Measurements from ENCODE around the gene MEPCE. TPM values are rescaled to one million over a fixed set of nuclear protein-coding genes. Genes with fewer than 3 reads are reported as not detected.

Gene MEPCE
- total and polyA plus RNA-seq, 2 experiments from 2014 or later: 10.0 to 32.6 TPM

GRCh38 chr7:100483090-100483721 is 53.6 kb downstream of the MEPCE start:
- ATAC-seq: peak; percentile 61
- Mint-ChIP-seq H3K9me3 (no peaks in the 10 kb centered on the region; the same call in 1 of the 3 replicates), H3K4me1 (peaks cover 31% of the 10 kb centered on the region), H3K36me3 (ENCODE audit: low read depth) (no peaks in the 10 kb centered on the region; the same call in 2 of the 3 replicates), H3K4me3 (peak overlapping the region; percentile 83), H3K27me3 (ENCODE audit: insufficient read depth, low read depth, poor library complexity) (peaks cover 20% of the 10 kb centered on the region), H3K27ac (no peak overlapping the region)
- no peaks in the 10 kb centered on the region for H3K36me3 ChIP-seq (ENCODE audit: insufficient read depth)
- peak overlapping the region; percentile 89 for H3K4me3 ChIP-seq
- peaks cover 2% of the 10 kb centered on the region; the same call in 1 of the 2 replicates for H3F3A ChIP-seq (replicated peaks; ENCODE audit: low read depth)
- peak overlapping the region; percentile 91 for H3K4me2 ChIP-seq
- H4K20me1 ChIP-seq (replicated peaks; ENCODE audit: insufficient read depth): no peaks in the 10 kb centered on the region
- peak; percentile 85 for DNase-seq (ENCODE audit: low spot score)
- H3K27me3 ChIP-seq (ENCODE audit: insufficient read depth): no peaks in the 10 kb centered on the region
- no peaks in the 10 kb centered on the region for H3K79me2 ChIP-seq (replicated peaks; ENCODE audit: insufficient read depth)
- TF ChIP-seq POLR2AphosphoS5 (IDR thresholded peaks at IDR 0.05; ENCODE audit: low read depth): no peak
- TF ChIP-seq, protein P1, sequence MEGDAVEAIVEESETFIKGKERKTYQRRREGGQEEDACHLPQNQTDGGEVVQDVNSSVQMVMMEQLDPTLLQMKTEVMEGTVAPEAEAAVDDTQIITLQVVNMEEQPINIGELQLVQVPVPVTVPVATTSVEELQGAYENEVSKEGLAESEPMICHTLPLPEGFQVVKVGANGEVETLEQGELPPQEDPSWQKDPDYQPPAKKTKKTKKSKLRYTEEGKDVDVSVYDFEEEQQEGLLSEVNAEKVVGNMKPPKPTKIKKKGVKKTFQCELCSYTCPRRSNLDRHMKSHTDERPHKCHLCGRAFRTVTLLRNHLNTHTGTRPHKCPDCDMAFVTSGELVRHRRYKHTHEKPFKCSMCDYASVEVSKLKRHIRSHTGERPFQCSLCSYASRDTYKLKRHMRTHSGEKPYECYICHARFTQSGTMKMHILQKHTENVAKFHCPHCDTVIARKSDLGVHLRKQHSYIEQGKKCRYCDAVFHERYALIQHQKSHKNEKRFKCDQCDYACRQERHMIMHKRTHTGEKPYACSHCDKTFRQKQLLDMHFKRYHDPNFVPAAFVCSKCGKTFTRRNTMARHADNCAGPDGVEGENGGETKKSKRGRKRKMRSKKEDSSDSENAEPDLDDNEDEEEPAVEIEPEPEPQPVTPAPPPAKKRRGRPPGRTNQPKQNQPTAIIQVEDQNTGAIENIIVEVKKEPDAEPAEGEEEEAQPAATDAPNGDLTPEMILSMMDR (conservative IDR thresholded peaks at IDR 0.05; ENCODE audit: low read depth in 2 of 2): peak; percentile 45 to 63
- no peak for TF ChIP-seq EZH2phosphoT487 (IDR thresholded peaks at IDR 0.05; ENCODE audit: unreplicated experiment)
- TF ChIP-seq CREB1 (CRISPR knock-in tag; IDR thresholded peaks at IDR 0.05; ENCODE audit: low read depth): peak; percentile 81
- H3K4me1 ChIP-seq (ENCODE audit: insufficient read depth): peaks cover 23% of the 10 kb centered on the region; the same call in 1 of the 2 replicates
- H3K27ac ChIP-seq (ENCODE audit: low read depth): no peak overlapping the region
- H3K9me2 ChIP-seq (ENCODE audit: insufficient read depth): no peaks in the 10 kb centered on the region
- H2AFZ ChIP-seq: peak overlapping the region; percentile 97

Other genes starting within 250 kb of the MEPCE start
- gene PVRIG, start 209.9 kb upstream of the MEPCE start, total RNA-seq (2014; rRNA removed; shearing (Covaris generic)): not detected in 2 replicates
- gene PVRIG, start 209.9 kb upstream of the MEPCE start, polyA plus RNA-seq (2016; fragmentation: Nextera tagmentation; extraction: Ambion mirVana): 1.1 TPM in 1 of 2 replicates, not detected in the other
- not detected in 2 replicates for gene SPDYE3, start 122.1 kb upstream of the MEPCE start, total RNA-seq (2014; rRNA removed; shearing (Covaris generic))
- 3.6 and 4.1 TPM in 2 replicates for gene SPDYE3, start 122.1 kb upstream of the MEPCE start, polyA plus RNA-seq (2016; fragmentation: Nextera tagmentation; extraction: Ambion mirVana)
- 21.6 and 43.0 TPM in 2 replicates for gene PILRB, start 71.7 kb upstream of the MEPCE start, total RNA-seq (2014; rRNA removed; shearing (Covaris generic))
- gene PILRB, start 71.7 kb upstream of the MEPCE start, polyA plus RNA-seq (2016; fragmentation: Nextera tagmentation; extraction: Ambion mirVana): 25.3 and 25.5 TPM in 2 replicates
- gene PILRA, start 56.3 kb upstream of the MEPCE start, total RNA-seq (2014; rRNA removed; shearing (Covaris generic)): 0.38 and 2.6 TPM in 2 replicates
- gene PILRA, start 56.3 kb upstream of the MEPCE start, polyA plus RNA-seq (2016; fragmentation: Nextera tagmentation; extraction: Ambion mirVana): 5.3 and 5.9 TPM in 2 replicates
- gene ZCWPW1, start 1.1 kb upstream of the MEPCE start, total RNA-seq (2014; rRNA removed; shearing (Covaris generic)): 0.59 and 1.0 TPM in 2 replicates
- gene ZCWPW1, start 1.1 kb upstream of the MEPCE start, polyA plus RNA-seq (2016; fragmentation: Nextera tagmentation; extraction: Ambion mirVana): 2.7 and 4.3 TPM in 2 replicates
- gene PPP1R35, start 6.7 kb downstream of the MEPCE start, total RNA-seq (2014; rRNA removed; shearing (Covaris generic)): 47.8 and 58.9 TPM in 2 replicates
- 89.3 and 106 TPM in 2 replicates for gene PPP1R35, start 6.7 kb downstream of the MEPCE start, polyA plus RNA-seq (2016; fragmentation: Nextera tagmentation; extraction: Ambion mirVana)
- 0.52 TPM in 1 of 2 replicates, not detected in the other for gene SPACDR, start 34.4 kb downstream of the MEPCE start, total RNA-seq (2014; rRNA removed; shearing (Covaris generic))
- 0.42 TPM in 1 of 2 replicates, not detected in the other for gene SPACDR, start 34.4 kb downstream of the MEPCE start, polyA plus RNA-seq (2016; fragmentation: Nextera tagmentation; extraction: Ambion mirVana)
- gene TSC22D4, start 49.4 kb downstream of the MEPCE start, total RNA-seq (2014; rRNA removed; shearing (Covaris generic)): 22.6 and 24.9 TPM in 2 replicates
- gene TSC22D4, start 49.4 kb downstream of the MEPCE start, polyA plus RNA-seq (2016; fragmentation: Nextera tagmentation; extraction: Ambion mirVana): 14.6 and 16.4 TPM in 2 replicates
- gene NYAP1, start 54.1 kb downstream of the MEPCE start, total RNA-seq (2014; rRNA removed; shearing (Covaris generic)): 2.3 and 4.9 TPM in 2 replicates
- gene NYAP1, start 54.1 kb downstream of the MEPCE start, polyA plus RNA-seq (2016; fragmentation: Nextera tagmentation; extraction: Ambion mirVana): 0.19 and 0.49 TPM in 2 replicates
- gene AGFG2, start 109.4 kb downstream of the MEPCE start, total RNA-seq (2014; rRNA removed; shearing (Covaris generic)): 2.4 and 8.9 TPM in 2 replicates
- 2.2 and 2.3 TPM in 2 replicates for gene AGFG2, start 109.4 kb downstream of the MEPCE start, polyA plus RNA-seq (2016; fragmentation: Nextera tagmentation; extraction: Ambion mirVana)
- gene SAP25, start 144.1 kb downstream of the MEPCE start, total RNA-seq (2014; rRNA removed; shearing (Covaris generic)): 2.0 and 4.1 TPM in 2 replicates
- gene SAP25, start 144.1 kb downstream of the MEPCE start, polyA plus RNA-seq (2016; fragmentation: Nextera tagmentation; extraction: Ambion mirVana): 3.8 and 3.9 TPM in 2 replicates
- 51.0 and 51.5 TPM in 2 replicates for gene LRCH4, start 156.3 kb downstream of the MEPCE start, total RNA-seq (2014; rRNA removed; shearing (Covaris generic))
- gene LRCH4, start 156.3 kb downstream of the MEPCE start, polyA plus RNA-seq (2016; fragmentation: Nextera tagmentation; extraction: Ambion mirVana): 21.4 and 21.8 TPM in 2 replicates
- 0.70 and 2.4 TPM in 2 replicates for gene FBXO24, start 156.5 kb downstream of the MEPCE start, total RNA-seq (2014; rRNA removed; shearing (Covaris generic))
- 0.82 and 2.1 TPM in 2 replicates for gene FBXO24, start 156.5 kb downstream of the MEPCE start, polyA plus RNA-seq (2016; fragmentation: Nextera tagmentation; extraction: Ambion mirVana)
- 33.3 and 45.5 TPM in 2 replicates for gene PCOLCE, start 172.5 kb downstream of the MEPCE start, total RNA-seq (2014; rRNA removed; shearing (Covaris generic))
- 70.4 and 81.2 TPM in 2 replicates for gene PCOLCE, start 172.5 kb downstream of the MEPCE start, polyA plus RNA-seq (2016; fragmentation: Nextera tagmentation; extraction: Ambion mirVana)
- gene MOSPD3, start 182.7 kb downstream of the MEPCE start, total RNA-seq (2014; rRNA removed; shearing (Covaris generic)): 15.1 and 15.3 TPM in 2 replicates
- gene MOSPD3, start 182.7 kb downstream of the MEPCE start, polyA plus RNA-seq (2016; fragmentation: Nextera tagmentation; extraction: Ambion mirVana): 18.6 and 23.5 TPM in 2 replicates
- 4.2 and 5.6 TPM in 2 replicates for gene TFR2, start 211.7 kb downstream of the MEPCE start, total RNA-seq (2014; rRNA removed; shearing (Covaris generic))
- gene TFR2, start 211.7 kb downstream of the MEPCE start, polyA plus RNA-seq (2016; fragmentation: Nextera tagmentation; extraction: Ambion mirVana): 3.7 and 4.3 TPM in 2 replicates
- 0.69 TPM in 1 of 2 replicates, not detected in the other for gene ACTL6B, start 226.6 kb downstream of the MEPCE start, total RNA-seq (2014; rRNA removed; shearing (Covaris generic))
- gene ACTL6B, start 226.6 kb downstream of the MEPCE start, polyA plus RNA-seq (2016; fragmentation: Nextera tagmentation; extraction: Ambion mirVana): 2.5 and 3.5 TPM in 2 replicates
- 153 and 156 TPM in 2 replicates for gene GNB2, start 243.9 kb downstream of the MEPCE start, total RNA-seq (2014; rRNA removed; shearing (Covaris generic))
- 112 and 113 TPM in 2 replicates for gene GNB2, start 243.9 kb downstream of the MEPCE start, polyA plus RNA-seq (2016; fragmentation: Nextera tagmentation; extraction: Ambion mirVana)

All from GM23338 (cell line).